ENCODE data around the gene VCL. TPM values are rescaled to one million over a fixed set of nuclear protein-coding genes. Genes with fewer than 3 reads are reported as not detected.
"Not testable (repeated sequence)": the region's sequence is repeated elsewhere in the genome, so short reads cannot be mapped to it uniquely, and the experiment has no call there.

The VCL gene
- total RNA-seq, 1 experiment from 2014 or later, result 384 TPM

DNA sequence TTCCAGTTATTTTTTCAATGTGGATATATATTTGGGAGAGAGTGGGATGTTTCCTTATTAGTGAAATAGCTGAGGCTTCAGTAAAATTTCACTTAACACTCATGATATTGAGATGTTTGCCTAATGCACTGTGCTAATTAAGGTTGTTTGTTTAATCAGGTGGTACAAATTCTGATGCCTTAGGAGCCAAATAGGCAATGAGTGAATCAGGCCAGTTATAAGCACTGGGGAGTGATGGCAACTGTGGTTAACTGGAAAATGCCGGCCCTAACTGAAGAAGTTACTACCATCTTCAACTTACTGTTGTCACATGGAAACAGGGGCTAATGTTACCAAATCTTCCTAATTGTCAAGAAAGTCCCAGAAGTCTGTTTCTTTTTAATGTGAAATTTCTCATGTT is 32.0 kb downstream of the VCL start:
- in situ Hi-C loops (cut with HindIII; ENCODE audit: low sequenced_read_pairs), result no loop called here
- DNase-seq (ENCODE audit: low spot score), result peak; percentile 56

DNA sequence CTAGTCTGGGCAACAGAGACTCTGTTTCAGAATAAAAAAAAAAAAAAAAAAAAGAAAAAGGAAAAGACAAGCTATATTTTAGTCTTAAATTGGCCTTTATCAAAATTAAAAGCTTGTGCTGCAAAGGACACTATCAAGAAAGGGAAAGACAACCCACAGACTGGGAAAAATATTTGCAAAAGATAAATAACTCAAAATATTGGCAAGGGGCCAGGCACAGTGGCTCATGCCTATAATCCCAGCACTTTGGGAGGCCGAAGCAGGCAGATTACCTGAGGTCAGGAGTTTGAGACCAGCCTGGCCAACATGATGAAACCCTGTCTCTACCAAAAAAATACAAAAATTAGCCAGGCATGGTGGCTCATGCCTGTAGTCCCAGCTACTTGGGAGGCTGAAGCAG is 34.3 kb downstream of the VCL start:
- in situ Hi-C loops (cut with HindIII; ENCODE audit: low sequenced_read_pairs); DNase-seq (ENCODE audit: low spot score): not testable (repeated sequence)

DNA sequence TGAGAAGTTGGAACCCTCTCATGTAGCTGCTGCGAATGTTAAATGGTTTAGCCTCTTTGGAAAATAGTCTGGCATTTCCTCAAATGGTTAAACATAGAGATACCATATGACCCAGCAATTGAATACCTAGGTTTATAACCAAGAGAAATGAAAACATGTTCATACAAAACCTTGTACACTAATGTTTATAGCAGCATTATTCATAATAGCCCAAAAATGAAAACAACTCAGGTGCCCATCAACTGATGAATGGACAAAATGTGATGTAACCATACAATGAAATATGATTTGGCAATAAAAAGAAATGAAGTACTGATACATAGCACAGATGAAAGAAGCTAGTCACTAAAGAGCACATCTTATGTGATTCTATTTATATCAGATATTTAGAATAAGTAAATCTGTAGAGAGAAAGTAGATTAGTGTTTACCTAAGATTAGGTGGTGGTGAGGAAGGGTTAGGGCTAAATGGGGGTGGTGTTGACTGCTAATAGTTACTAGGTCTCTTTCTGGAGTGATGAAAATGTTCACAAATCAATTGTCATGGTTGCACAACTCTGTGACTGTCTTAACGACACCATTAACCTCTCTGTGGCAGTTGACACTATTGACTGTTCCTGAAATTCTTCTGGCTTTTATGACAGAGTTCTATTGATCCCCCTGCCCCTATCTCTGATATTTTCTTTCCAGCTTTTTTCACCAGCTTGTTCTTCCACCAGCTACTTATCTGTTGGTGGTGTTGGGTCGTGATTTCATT is 35.2 kb downstream of the VCL start:
- in situ Hi-C loops (cut with HindIII; ENCODE audit: low sequenced_read_pairs), result no loop called here
- DNase-seq (ENCODE audit: low spot score), result no peak

DNA sequence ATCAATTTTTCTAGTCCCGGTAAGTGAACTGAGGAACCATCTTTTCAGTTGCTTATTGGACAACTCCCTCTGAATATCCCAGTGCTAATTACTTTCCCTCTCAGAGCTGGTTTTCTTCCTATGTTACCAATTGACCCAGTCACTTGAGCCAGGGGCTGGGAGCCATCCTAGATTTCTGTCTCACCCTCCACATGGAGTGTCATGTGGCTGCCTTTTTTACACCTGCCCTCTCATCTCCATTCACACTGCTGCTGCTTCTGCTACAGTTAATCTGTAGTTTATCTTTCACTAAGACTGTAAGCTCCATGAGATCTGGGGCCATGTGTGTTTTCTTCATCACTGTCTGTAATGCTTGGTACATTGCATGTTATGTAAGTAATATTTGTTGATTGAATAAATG is 35.8 kb downstream of the VCL start:
- no peak for DNase-seq (ENCODE audit: low spot score)
- in situ Hi-C loops (cut with HindIII; ENCODE audit: low sequenced_read_pairs), result no loop called here

DNA sequence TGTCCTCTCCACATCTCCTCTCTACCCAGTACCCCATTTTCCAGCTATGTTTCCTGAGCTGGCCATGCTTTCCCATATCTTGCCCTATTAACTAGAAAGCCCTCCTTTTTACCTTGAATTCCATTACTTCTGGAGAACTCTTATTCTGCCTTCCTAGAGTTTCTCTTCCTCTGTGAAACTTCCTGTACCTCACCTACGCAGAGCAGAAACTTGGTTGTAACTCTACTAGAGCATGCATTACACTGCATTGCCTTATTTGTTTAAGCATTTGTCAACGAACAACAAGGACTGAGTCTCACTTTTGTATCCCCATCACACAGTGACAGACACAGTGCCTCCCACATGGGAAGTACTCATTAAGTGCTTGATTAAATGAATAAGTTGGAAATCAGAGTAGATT is 36.4 kb downstream of the VCL start:
- in situ Hi-C loops (cut with HindIII; ENCODE audit: low sequenced_read_pairs), result no loop called here
- no peak for DNase-seq (ENCODE audit: low spot score)

DNA sequence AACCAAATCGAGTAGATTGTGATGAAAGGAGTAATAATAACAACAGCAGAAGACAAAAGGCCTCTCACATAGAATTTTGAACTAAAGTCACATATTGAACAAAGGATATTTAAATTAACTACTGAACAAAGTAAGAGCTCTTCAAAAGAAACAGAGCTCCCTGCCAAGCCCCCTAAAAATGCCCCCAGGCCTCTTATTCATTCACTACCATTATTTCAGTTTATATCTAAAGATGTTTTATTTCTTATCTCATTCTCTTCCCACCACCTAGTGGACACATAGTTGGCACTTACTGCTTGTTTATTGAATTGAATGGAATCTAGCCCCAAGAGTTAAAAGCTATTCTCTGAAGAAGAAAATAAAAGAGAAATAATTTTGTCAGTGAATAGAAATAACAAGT is 37.4 kb downstream of the VCL start:
- no peak for DNase-seq (ENCODE audit: low spot score)
- in situ Hi-C loops (cut with HindIII; ENCODE audit: low sequenced_read_pairs), result no loop called here

DNA sequence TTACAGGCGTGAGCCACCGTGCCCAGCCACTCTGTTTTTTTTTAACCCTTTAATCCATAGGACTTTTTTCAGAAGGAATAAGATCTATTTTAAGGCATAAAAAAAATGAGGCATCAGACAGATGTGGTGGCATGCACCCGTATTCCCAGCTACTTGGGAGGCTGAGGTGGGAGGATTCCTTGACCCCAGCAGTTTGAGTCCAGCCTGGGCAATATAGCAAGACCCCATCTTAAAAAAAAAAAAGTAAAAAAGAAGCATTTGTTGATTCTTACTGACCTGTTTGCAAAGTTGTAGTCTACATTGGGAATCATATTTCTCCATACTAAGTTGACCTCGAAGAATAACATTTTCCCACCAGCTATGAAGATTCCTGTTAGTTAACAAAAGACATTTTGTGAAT is 38.6 kb downstream of the VCL start:
- in situ Hi-C loops (cut with HindIII; ENCODE audit: low sequenced_read_pairs), result no loop called here
- no peak for DNase-seq (ENCODE audit: low spot score)

DNA sequence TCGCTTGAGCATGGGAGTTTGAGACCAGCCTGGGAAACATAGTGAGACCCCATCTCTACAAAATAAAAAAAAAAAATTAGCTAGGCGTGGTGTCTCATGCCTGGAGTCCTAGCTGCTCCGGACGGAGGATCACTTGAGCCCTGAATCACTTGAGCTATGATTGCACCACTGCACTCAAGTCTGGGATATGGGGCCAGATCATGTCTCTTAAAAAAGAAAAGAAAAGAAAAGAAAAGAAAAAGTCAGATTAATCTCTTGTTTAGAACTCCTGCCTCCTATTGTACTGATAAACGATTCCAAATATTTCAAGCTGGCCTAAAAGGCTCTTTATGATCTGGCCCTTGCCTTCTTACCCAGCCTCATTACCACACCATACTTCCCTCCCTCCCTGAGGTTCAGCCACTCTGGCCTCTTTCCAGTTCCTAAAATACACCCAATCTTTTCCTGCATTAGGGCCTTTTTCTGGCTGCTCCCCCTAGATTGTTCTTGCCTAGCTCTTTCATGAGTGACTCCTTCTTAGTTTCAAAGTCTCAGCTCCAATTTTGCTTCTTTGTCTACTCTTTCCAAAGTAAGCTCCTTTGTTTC is 41.7 kb downstream of the VCL start:
- in situ Hi-C loops (cut with HindIII; ENCODE audit: low sequenced_read_pairs), result no loop called here
- DNase-seq (ENCODE audit: low spot score), result peak; percentile 72

DNA sequence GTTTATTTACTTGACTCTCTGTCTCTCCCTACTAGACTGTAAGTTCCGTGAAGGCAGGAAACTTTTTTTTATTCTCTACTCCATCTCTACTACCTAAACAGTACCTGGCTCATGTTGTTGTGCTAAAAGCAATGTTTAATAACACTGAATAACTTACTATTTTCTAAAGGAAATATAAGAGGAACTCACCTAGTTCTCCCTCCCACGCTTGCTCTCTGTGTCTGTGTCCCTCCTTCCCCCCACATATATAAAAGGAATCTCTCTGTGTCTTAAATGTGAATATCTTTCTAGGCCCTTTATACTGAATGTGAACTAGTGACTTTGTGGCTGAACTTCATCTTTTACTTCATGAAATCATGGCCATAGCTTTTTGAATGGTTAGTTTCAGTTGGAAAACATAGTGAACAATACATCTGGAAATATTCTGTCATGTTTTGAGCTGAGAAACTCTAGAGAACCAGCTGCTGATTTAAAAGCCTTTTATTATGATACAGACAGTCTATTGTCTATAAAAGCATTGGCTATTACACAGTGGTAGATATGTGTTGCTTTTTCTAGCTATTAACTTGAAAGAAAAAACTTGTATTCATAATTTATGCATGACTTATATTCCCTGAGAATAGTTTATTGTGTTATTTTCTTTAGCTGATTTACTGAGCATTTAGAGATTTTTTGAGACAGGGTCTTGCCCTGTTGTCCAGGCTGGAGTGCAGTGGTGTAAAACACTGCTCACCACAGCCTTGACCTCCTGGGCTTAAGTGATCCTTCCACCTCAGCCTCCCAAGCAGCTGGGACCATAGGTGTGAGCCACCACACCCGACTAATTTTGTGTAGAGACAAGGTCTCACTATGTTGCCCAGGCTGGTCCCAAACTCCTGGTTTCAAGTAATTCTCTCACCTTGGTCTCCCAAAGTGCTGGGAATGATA is 42.5 kb downstream of the VCL start:
- in situ Hi-C loops (cut with HindIII; ENCODE audit: low sequenced_read_pairs), result no loop called here
- no peak for DNase-seq (ENCODE audit: low spot score)

DNA sequence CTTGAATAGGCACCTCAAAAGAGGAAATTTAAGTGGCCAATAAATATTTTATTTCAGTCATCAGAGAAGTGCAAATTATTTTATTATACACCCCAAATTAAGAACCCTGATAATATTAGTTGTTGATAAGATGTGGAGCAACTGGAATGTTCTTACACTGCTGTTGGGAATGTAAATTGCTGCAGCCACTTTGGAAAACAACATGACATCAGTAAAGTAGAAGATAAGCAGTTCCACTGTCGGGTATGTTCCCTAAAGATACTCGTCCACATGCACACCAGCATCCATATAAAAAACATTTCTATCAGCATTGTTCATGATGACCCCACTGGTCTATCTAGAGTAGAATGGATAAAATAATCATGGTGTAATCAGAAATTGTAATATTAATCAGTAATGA is 46.5 kb downstream of the VCL start:
- in situ Hi-C loops (cut with HindIII; ENCODE audit: low sequenced_read_pairs), result no loop called here
- no peak for DNase-seq (ENCODE audit: low spot score)

DNA sequence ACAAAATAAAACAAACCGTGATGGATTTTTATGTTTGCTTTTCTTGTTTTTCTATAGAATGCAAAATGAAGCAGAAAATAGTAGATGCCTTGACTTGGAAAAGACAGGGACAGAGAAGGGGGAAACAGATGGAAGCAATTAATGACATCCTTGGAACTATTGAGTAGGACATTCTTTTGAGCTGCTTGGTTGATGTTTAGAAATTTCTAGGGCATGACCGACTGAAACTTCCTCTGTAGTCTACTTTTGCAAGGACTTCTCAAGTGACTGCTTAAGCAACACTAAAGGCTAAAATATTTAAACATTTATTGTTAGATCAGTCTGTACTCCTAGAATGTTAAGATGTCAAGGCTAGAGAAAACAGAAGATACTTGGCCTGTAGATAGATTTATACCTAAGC is 49.4 kb downstream of the VCL start:
- in situ Hi-C loops (cut with HindIII; ENCODE audit: low sequenced_read_pairs), result no loop called here
- no peak for DNase-seq (ENCODE audit: low spot score)

DNA sequence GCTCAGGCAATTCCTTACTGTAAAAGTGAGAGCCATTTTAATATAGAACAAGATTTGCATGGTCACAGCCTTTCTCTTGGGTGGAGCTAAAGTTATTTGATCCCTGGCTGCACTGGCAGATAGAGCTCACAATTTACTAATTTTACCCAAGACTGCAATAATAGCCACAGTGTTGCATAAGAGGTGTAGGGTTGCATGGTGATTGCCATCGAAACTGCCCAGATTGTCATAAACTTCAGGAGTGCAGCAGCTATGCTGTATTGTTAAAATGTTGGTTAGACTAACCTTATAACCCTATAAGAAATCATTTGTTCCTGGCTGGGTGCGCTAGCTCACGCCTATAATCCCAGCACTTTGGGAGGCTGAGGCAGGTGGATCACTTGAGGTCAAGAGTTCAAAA is 50.0 kb downstream of the VCL start:
- in situ Hi-C loops (cut with HindIII; ENCODE audit: low sequenced_read_pairs), result no loop called here
- no peak for DNase-seq (ENCODE audit: low spot score)

DNA sequence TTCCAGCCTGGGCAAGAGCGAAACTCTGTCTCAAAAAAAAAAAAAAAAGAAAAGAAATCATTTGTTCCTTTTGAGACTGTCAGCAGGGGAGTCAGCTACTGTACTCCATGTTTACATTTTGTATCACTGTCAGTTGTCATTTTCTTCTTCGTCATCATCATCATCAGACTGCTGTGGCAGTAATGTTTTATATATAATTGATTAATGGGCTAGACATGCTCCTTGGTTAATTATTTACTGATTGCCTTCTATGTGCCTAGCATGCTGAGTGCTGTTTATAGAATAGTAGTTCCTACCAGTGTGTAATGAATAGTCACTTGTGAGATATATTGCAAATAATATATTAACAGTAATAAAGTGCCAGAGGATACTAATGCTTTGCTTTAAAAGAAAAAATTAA is 50.5 kb downstream of the VCL start:
- in situ Hi-C loops (cut with HindIII; ENCODE audit: low sequenced_read_pairs), result no loop called here
- DNase-seq (ENCODE audit: low spot score), result no peak

DNA sequence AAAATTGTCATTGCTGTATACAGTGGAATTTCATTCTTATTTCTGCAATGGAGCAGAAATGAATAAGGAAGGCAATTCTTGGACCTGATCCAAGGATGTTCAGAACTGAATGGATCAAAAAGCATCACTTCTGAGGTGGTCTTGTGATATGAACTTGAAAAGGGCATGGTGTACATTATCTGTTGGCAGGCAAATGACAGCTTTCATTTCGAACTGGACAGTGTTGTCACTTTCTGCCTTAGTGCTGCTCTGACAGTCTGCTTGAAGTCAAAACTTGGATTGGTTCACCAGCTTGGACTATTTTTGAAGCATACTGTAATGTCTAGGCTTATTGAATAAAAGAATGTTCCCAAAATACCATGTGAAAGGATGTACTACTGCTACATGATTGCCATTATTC is 52.0 kb downstream of the VCL start:
- DNase-seq (ENCODE audit: low spot score), result peak; percentile 30
- in situ Hi-C loops (cut with HindIII; ENCODE audit: low sequenced_read_pairs), result no loop called here

DNA sequence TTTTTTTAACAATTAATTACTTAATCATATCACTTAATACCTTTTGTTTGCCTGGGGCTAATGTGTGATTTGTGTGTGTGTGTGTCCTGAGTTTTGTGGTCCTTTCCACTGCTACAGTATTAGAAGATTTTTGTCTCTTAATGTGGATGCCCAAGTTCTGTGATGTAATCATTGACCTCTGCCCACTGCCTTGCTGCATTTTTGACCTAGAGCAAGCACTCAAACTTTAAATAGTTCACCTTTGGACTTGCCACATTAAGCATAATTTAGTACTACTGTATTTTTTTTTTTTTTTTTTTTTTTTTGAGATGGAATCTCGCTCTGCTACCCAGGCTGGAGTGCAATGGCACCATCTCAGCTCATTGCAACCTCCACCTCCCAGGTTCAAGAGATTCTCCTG is 52.7 kb downstream of the VCL start:
- in situ Hi-C loops (cut with HindIII; ENCODE audit: low sequenced_read_pairs), result no loop called here
- no peak for DNase-seq (ENCODE audit: low spot score)

DNA sequence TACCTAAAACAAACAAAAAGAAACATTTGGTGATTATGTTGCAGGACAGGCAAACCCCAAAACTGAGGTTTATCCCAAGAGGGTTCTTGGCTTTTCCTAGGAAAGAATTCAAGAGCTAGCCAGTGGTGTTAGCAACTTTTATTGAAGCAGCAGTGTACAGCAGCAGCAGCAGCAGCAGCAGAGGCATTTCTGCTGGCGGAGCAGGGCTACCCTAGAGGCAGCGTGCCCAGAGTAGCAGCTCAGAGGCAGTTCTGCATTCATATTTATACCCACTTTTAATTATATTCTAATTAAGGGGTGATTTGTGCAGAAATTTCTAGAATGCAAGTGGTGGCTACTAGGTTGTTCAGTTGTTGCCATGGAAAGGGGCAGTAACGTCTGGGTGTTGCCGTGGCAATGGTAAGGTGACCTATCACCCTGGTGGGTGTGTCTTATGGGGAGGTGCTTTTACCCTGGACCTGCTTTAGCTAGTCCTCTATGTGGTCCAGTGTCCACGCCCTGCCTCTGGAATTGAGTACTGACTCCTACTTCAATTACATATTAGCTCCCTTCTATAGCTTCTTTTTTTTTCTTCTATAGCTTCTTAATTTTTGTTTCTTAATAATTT is 53.9 kb downstream of the VCL start:
- in situ Hi-C loops (cut with HindIII; ENCODE audit: low sequenced_read_pairs), result no loop called here
- no peak for DNase-seq (ENCODE audit: low spot score)

DNA sequence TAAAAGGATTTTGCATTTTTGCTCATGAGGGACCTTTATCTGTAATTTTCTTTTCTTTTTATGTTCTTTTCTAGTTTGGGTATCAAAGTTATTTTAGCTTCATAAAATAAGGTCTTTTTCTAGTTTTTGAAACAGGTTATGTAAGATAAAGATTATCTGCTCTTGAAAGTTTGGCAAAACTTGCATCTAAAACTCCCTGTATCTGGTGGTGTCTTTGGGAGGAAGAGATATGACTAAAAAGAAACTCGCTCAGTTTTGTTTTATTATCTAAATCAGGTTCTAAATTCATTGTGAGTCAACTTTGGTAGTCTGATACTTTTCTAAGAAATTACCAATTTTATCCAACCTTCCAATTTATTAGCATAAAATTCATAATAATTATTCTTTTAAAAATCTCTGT is 55.1 kb downstream of the VCL start:
- DNase-seq (ENCODE audit: low spot score), result no peak
- in situ Hi-C loops (cut with HindIII; ENCODE audit: low sequenced_read_pairs), result no loop called here

DNA sequence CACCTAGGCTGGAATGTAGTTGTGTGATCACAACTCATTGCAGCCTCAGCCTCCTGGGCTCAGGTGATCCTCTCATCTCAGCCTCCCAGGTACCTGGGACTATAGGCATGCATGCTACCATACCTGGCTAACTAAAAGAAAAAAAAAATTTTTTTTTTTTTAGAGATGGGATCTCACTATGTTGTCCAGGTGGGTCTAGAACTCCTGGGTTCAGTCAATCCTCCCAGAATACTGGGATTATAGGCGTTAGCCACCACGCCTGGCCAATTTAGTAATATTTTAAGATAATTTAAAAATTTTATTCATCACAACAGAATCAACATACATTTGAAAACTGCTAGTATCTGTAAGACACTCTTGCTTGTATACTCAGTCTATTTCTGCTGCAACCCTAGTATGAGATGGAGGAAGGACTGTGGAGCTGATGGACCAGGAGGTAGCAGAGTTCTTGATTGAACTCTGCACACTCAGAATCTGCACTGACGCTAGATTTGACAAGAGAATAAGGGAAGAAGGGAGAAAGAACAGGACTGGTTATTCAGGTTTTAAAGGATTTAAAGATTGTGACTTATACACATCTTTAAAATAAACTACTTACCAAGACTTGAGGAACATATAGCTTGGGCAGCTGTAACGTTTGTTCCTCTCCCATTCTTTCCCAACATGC is 57.6 kb downstream of the VCL start:
- no peak for DNase-seq (ENCODE audit: low spot score)
- in situ Hi-C loops (cut with HindIII; ENCODE audit: low sequenced_read_pairs), result no loop called here

DNA sequence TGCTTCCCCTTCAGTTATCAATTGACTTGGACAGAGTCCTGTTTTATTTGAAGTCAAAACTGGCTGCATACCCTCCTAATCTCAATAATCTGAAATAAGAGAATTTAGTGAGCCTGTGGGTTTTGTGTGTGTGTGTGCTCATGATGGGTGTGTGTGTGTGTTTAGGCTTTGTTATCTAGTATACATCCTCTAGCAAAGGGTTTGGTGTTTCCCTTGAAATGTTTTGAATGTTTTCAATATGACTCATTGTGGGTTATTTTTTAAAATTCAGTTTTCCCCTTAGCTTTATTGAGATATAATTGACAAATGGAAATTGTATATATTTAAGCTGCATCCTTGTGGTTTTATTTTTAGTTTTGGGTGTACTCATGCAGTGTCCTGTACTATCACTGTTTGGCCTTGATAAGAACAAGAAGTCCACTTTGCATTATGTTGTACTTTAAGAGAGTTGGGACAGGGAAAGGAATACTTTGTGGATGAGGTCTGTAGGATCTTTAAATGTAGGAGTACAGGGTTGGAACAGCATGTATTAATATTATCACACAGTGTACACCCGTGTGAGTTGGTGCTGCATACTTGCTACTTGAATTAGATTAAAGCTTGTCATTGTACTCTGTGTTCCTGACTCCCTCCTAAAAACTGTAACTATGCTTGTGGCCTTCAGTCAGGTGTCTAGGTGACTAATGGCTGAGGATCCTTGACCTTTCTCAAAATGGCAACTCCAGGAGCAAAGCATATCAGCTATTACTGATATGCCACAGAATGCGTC is 58.3 kb downstream of the VCL start:
- no peak for DNase-seq (ENCODE audit: low spot score)
- in situ Hi-C loops (cut with HindIII; ENCODE audit: low sequenced_read_pairs), result no loop called here
